Measurements from ENCODE around the gene KLK8.

GRCh38 chr19:50967929-50968715 lies 33.3 kb downstream of the KLK8 start:
- no peak for TF ChIP-seq POLR2AphosphoS5 (IDR thresholded peaks at IDR 0.05; ENCODE audit: borderline replicate concordance, low read depth, low read length)
- no peak for TF ChIP-seq EZH2 (IDR thresholded peaks at IDR 0.05)
- no peak for TF ChIP-seq FOXP2 (optimal IDR thresholded peaks at IDR 0.05; ENCODE audit: control extremely low read depth, extremely low read length, insufficient read depth)

Measured in SK-N-MC (cell line).